COR-L47 (cell line): ENCODE data around the gene IL1R2.

Experiments
- DNase-seq: peaks from one replicate; lab custom pipeline; 2025; lab: John Stamatoyannopoulos, UW

The IL1R2 gene, protein sequence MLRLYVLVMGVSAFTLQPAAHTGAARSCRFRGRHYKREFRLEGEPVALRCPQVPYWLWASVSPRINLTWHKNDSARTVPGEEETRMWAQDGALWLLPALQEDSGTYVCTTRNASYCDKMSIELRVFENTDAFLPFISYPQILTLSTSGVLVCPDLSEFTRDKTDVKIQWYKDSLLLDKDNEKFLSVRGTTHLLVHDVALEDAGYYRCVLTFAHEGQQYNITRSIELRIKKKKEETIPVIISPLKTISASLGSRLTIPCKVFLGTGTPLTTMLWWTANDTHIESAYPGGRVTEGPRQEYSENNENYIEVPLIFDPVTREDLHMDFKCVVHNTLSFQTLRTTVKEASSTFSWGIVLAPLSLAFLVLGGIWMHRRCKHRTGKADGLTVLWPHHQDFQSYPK

GRCh38 chr2:101991721-101992145, at the start of gene IL1R2:
TSS of gene IL1R2 (plus strand) at chr2:101991960. CDS start at chr2:102008576, 16,616 bp downstream.
- DNase-seq, result no peak

GRCh38 chr2:101942851-101943250, 48.9 kb upstream of the IL1R2 start:
- no peak for DNase-seq

GRCh38 chr2:101946372-101947039, 45.3 kb upstream of the IL1R2 start:
- DNase-seq, result no peak

- DNase-seq, result no peak
Observed at GRCh38 chr2:101947374-101947773, 44.4 kb upstream of the IL1R2 start.

- no peak for DNase-seq
Observed at GRCh38 chr2:101948625-101949155, 43.1 kb upstream of the IL1R2 start.

DNA sequence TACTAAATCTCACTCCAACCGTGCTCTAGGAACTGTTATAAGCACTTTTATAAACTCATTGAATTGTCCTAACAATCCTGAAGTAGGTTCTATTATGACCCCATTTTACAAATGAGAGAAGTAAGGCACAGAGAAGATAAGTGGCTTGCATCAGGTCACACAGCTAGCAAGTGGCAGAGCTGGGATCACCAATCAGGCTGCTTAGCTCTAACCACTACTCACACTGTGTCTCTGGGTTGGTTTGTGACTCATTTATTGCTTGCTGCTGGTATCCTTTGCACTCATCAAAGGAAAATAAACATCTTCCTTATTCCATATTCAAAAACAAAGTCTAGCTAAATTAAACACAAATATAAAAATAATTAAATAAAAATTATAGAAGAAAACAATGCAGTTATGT, 42.5 kb upstream of the IL1R2 start:
- DNase-seq, result no peak

GRCh38 chr2:101951296-101951695, 40.5 kb upstream of the IL1R2 start:
- no peak for DNase-seq

GRCh38 chr2:101952551-101952950, 39.2 kb upstream of the IL1R2 start:
- no peak for DNase-seq

DNA sequence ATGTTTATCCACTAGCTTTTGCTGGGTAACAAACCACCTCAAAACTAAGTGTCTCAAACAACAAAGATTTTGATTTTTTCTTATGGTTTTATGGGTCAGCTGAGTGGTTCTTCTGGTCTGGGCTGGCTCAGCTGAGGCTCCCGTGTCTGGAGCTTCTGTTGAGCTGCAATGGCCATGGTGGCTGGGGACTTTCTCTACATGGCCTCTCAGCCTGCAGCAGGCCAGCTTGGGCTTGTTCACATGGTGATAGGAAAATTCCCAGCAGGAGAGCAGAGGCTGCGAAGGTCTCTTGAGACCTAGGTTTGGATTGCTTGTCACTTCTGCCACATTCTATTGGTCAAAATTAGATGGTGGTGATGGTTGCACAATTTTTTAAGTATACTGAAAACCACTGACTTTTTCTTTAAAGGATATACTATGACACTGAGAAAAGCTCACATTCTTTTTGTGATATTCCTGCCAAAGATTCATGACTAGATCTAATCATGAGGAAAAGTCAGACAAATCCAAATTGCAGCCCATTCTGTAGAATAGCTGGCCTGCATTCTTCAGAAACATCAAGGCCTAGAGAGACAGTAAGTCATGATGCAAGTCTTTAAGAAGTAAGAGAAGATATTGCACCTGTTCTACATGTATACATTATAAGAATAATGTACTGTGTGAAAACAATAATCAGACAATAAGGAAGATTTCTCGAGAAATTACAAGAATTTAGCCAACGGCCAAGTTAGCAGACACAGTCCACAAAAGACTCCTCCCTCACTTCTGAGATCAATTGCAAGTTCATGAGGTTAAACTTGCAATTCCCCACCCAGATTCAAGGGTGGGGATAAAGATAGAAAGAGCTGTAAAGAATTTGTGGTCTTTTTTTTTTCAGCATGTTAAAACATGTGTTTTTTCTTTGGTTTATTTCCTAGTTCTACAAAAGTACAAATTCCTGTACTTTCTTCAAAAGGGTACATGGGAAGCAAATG, 35.0 kb upstream of the IL1R2 start:
- no peak for DNase-seq

DNA sequence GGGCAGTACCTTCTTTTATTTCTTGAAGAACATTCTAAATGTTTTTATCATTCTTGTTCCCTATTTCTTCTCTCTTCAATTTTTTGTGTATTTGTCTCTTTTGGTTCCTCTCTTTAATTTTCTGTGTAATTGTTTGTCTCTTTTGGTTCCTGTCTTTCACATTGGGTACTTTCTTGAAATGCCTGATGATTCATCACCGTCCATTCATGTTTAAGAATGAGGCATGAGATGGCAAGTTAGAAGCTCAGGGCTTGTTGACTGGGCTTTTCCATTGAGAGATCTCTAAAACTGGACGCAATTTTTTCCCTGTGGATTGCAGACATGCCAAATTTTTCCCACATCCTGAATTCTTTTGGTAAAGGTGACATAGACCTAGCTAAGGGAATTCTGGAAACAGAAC, 33.7 kb upstream of the IL1R2 start:
- DNase-seq, result no peak

- DNase-seq, result no peak
Observed at GRCh38 chr2:101960819-101961337, 30.9 kb upstream of the IL1R2 start.

GRCh38 chr2:101961338-101962191, 30.2 kb upstream of the IL1R2 start:
- DNase-seq, result no peak

GRCh38 chr2:101962309-101962708, 29.5 kb upstream of the IL1R2 start:
- no peak for DNase-seq

DNA sequence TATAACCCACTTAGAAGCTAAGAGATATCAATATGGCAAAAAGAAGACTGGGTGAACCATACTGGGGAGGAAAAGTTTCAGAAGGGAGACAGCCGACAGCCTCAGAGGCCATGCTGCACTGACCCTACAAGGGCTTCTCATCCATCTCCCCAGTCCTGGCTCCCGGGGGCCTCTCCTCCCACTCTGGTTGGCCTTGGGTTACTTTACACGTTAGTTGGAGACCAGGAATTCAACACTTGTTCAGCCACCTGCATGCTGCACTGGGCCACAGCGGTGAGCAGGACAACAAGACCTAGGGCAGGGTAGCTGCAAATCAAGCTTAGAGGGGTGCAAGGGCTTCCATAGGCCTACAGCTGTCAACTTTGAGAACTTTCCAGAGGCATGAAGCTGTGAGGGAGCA, 28.6 kb upstream of the IL1R2 start:
- DNase-seq, result no peak

- no peak for DNase-seq
Observed at GRCh38 chr2:101967826-101968513, 23.8 kb upstream of the IL1R2 start.

DNA sequence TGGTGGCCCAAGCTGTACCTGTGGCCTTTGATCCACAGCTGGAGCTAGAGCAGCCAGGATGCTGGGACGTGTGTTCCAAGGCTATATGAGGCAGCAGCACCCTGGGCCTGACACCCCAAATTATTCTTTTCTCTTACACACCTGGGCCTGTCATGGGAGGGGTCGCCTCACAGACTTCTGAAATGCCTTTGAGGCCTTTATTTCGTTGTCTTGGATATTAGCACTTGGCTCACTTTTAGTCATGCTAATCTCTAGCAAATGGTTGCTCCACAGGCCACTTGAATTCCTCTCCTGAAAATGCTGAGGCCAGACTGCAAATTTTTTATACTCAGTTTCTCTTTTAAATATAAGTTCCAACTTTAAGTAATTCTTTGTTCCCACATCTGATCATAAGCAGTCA, 22.0 kb upstream of the IL1R2 start:
- no peak for DNase-seq

DNA sequence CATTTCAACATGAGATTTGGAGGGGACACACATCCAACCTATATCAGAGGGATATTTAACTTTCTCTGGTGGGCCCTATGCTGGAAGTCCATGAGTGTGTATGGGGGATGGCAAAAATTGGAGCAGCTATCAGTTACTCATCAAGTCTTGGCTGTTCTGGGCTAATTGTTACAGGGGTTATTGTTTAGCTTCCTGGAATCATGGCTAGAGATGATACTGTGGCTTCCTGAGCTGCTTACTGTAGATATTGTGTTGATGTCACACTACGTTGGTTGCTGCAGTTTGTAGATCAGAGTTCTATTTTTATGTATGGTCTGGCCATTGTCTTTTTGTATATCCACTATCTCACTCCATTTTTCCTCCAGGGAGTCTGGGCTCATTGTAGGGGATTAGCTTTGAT, 20.9 kb upstream of the IL1R2 start:
- no peak for DNase-seq

- DNase-seq, result no peak
Observed at GRCh38 chr2:101971836-101972235, 19.9 kb upstream of the IL1R2 start.

GRCh38 chr2:101972621-101973434, 18.9 kb upstream of the IL1R2 start:
- no peak for DNase-seq
